ENCODE data around the gene GPR12. TPM values are rescaled to one million over a fixed set of nuclear protein-coding genes. Genes with fewer than 3 reads are reported as not detected.

Gene GPR12
- total RNA-seq, 1 donor from 2014 or later = not detected

DNA sequence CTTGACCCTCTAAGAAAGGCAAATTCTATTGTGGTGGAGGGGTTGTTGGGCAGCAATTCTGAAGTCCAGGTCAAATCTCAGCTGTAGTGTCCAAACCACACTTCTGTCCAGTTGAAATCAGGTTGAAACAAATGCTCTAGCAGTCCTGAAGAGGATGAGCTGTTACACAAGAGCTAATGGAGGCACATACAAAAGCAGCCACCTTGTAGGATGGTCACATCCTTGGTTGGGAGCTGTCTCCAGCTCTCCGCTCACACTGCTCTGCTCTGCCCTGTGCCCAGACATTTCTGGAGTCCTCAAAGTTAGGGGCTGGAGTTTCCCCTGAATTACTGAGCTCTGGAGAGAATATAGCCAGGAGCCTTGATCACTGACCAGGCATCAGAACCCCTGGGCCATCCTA is 47.2 kb downstream of the GPR12 start:
- intact Hi-C loops (cut with micrococcal nuclease) = no loop called here
- H3K4me3 Mint-ChIP-seq = no peak overlapping the region
- H3K27ac Mint-ChIP-seq = no peak overlapping the region
- ChIA-PET CTCF (no interaction called here), POLR2A (no interaction called here)
- no peaks in the 10 kb centered on the region for H3K4me1 Mint-ChIP-seq
- H3K27me3 Mint-ChIP-seq = peaks cover 7% of the 10 kb centered on the region
- no peaks in the 10 kb centered on the region for H3K36me3 Mint-ChIP-seq (ENCODE audit: low read depth)
- ATAC-seq (ENCODE audit: low read depth) (no peak), DNase-seq (no peak)
- peaks cover 2% of the 10 kb centered on the region for H3K9me3 Mint-ChIP-seq
- TF ChIP-seq, protein P1, sequence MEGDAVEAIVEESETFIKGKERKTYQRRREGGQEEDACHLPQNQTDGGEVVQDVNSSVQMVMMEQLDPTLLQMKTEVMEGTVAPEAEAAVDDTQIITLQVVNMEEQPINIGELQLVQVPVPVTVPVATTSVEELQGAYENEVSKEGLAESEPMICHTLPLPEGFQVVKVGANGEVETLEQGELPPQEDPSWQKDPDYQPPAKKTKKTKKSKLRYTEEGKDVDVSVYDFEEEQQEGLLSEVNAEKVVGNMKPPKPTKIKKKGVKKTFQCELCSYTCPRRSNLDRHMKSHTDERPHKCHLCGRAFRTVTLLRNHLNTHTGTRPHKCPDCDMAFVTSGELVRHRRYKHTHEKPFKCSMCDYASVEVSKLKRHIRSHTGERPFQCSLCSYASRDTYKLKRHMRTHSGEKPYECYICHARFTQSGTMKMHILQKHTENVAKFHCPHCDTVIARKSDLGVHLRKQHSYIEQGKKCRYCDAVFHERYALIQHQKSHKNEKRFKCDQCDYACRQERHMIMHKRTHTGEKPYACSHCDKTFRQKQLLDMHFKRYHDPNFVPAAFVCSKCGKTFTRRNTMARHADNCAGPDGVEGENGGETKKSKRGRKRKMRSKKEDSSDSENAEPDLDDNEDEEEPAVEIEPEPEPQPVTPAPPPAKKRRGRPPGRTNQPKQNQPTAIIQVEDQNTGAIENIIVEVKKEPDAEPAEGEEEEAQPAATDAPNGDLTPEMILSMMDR (IDR thresholded peaks at IDR 0.05) = no peak

DNA sequence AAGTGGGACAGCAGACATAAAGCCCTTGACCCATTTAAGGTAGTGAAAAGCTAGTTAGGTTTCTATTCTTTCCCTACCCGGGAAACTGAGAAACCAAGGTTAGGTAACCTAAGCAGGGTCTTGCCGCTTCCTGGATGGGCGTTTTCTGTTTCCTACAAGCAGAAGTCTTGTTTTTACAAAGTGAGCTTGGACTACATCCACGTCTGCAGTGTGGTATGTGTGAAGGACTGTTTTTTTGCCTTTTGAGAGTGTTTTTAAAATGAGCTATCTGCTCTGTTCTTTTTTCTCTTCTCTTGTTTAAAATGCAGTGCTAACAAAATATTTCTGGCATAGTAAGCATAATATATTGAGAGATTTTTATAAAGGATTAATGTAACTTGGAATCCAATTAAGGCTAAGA is 49.4 kb downstream of the GPR12 start:
- peaks cover 2% of the 10 kb centered on the region for H3K9me3 Mint-ChIP-seq
- no peak for ATAC-seq (ENCODE audit: low read depth)
- intact Hi-C loops (cut with micrococcal nuclease) = no loop called here
- TF ChIP-seq, protein P1 (IDR thresholded peaks at IDR 0.05) = no peak
- peaks cover 7% of the 10 kb centered on the region for H3K27me3 Mint-ChIP-seq
- no peak for DNase-seq
- no peak overlapping the region for H3K27ac Mint-ChIP-seq
- no peaks in the 10 kb centered on the region for H3K4me1 Mint-ChIP-seq
- CTCF ChIA-PET = interaction anchor here (2.2 kb wide), 1 partner anchor 13 kb away, joined by 9 read pairs; no protein-coding TSS in a partner anchor
- H3K4me3 Mint-ChIP-seq = no peak overlapping the region
- POLR2A ChIA-PET = no interaction called here
- H3K36me3 Mint-ChIP-seq (ENCODE audit: low read depth) = no peaks in the 10 kb centered on the region

DNA sequence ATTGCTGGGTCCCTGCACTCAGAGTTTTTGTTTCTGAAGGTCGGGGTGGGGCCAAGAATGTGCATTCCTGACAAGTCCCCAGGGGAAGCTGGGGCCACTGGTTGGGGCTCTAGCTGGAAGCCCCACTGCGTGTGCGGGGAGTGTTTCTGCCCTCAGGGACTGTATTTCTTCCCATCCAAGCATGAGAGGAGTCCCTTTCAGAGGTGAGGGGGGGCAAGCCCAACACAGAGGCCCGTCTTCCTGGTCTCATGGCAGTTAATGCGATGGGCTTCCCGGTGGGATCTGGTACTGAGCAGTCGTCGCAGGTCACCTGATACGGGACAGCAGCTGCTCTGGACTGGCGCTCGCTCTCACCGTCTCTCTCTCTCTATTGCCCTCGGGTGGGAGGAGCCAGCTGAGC is 50.4 kb downstream of the GPR12 start:
- Mint-ChIP-seq H3K9me3 (peaks cover 2% of the 10 kb centered on the region), H3K4me1 (no peaks in the 10 kb centered on the region), H3K27ac (no peak overlapping the region), H3K36me3 (ENCODE audit: low read depth) (no peaks in the 10 kb centered on the region), H3K4me3 (no peak overlapping the region), H3K27me3 (peaks cover 11% of the 10 kb centered on the region)
- intact Hi-C loops (cut with micrococcal nuclease) = no loop called here
- ATAC-seq (ENCODE audit: low read depth) = no peak
- CTCF ChIA-PET = no interaction called here
- DNase-seq = no peak
- TF ChIP-seq, protein P1 (IDR thresholded peaks at IDR 0.05) = no peak
- POLR2A ChIA-PET = no interaction called here

DNA sequence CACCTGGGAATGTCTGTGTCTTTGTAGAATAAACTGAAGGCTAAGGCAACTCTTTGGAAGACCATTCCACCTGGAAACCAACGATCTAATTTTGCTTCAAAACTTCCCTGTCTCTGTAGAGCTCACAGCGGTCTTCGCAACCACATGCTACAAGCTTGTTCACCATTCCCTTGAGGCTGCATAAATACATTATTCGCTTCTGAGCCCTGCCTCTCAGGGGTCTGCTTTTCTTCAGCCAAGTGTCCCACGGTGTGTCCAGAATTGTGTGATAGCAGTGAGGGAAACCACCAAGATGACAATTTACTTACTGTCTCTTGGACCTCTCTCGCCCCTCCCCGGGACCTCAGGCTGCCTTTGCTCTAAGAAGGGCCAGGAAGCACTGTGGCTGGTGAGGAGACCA is 51.1 kb downstream of the GPR12 start:
- DNase-seq = no peak
- no peak for ATAC-seq (ENCODE audit: low read depth)
- H3K9me3 Mint-ChIP-seq = peaks cover 2% of the 10 kb centered on the region
- peaks cover 13% of the 10 kb centered on the region for H3K27me3 Mint-ChIP-seq
- no peaks in the 10 kb centered on the region for H3K4me1 Mint-ChIP-seq
- TF ChIP-seq, protein P1 (IDR thresholded peaks at IDR 0.05) = no peak
- POLR2A ChIA-PET = no interaction called here
- intact Hi-C loops (cut with micrococcal nuclease) = no loop called here
- H3K4me3 Mint-ChIP-seq = no peak overlapping the region
- CTCF ChIA-PET = no interaction called here
- no peak overlapping the region for H3K27ac Mint-ChIP-seq
- H3K36me3 Mint-ChIP-seq (ENCODE audit: low read depth) = no peaks in the 10 kb centered on the region

DNA sequence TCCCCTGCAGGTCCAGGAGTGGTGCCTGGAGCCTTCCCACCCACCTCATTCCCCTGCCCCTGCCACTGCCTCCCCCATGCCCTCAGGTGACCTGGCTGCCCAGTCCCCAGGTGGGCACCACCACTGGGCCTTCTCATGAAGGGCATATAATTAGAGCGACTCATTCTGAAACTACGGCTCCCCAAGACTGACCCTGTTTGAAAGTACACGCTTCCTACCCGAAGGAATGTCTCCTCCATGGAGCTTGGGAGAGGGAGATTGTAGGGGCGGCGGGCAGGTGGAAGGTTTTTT is 52.6 kb downstream of the GPR12 start:
- intact Hi-C loops (cut with micrococcal nuclease) = no loop called here
- POLR2A ChIA-PET = no interaction called here
- CTCF ChIA-PET = interaction anchor here (0.8 to 2.1 kb wide), 3 partner anchors 163 to 222 kb away, joined by 3 to 6 read pairs (median 3); no protein-coding TSS in a partner anchor
- no peaks in the 10 kb centered on the region for H3K4me1 Mint-ChIP-seq
- H3K9me3 Mint-ChIP-seq = peaks cover 2% of the 10 kb centered on the region
- peaks cover 14% of the 10 kb centered on the region for H3K27me3 Mint-ChIP-seq
- TF ChIP-seq, protein P1 (IDR thresholded peaks at IDR 0.05) = no peak
- DNase-seq (no peak), ATAC-seq (ENCODE audit: low read depth) (no peak)
- H3K36me3 Mint-ChIP-seq (ENCODE audit: low read depth) = no peaks in the 10 kb centered on the region
- no peak overlapping the region for H3K27ac Mint-ChIP-seq
- no peak overlapping the region for H3K4me3 Mint-ChIP-seq

Data from activated B cell treated with CpG ODN at 0.5 μM for 24 hours (primary cell).